Effector CD8-positive, alpha-beta T cell (primary cell): Measurements from ENCODE around the gene ZIC4.

ENCODE experiments used
- DNase-seq: peaks from one replicate; lab custom pipeline; 2025; lab: John Stamatoyannopoulos, UW

ZIC4 gene

GRCh38 chr3:147390589-147391569, 15.5 kb downstream of the ZIC4 start:
- no peak for DNase-seq

- no peak for DNase-seq
These were observed 16.6 kb downstream of the ZIC4 start for GRCh38 chr3:147389717-147390116.

GRCh38 chr3:147388700-147389580, 17.4 kb downstream of the ZIC4 start:
- DNase-seq = no peak

- DNase-seq = no peak
These were observed 18.3 kb downstream of the ZIC4 start for GRCh38 chr3:147387885-147388699.

GRCh38 chr3:147387291-147387884, 19.0 kb downstream of the ZIC4 start:
- no peak for DNase-seq

GRCh38 chr3:147385059-147386012, 21.0 kb downstream of the ZIC4 start:
- no peak for DNase-seq

- no peak for DNase-seq
These were observed 21.9 kb downstream of the ZIC4 start for GRCh38 chr3:147384210-147385058.

- no peak for DNase-seq
These were observed 22.7 kb downstream of the ZIC4 start for GRCh38 chr3:147383617-147384016.

GRCh38 chr3:147381596-147381995, 24.7 kb downstream of the ZIC4 start:
- no peak for DNase-seq

GRCh38 chr3:147380977-147381376, 25.4 kb downstream of the ZIC4 start:
- no peak for DNase-seq

GRCh38 chr3:147380387-147380951, 25.9 kb downstream of the ZIC4 start:
- no peak for DNase-seq

- DNase-seq = no peak
These were observed 26.7 kb downstream of the ZIC4 start for GRCh38 chr3:147379651-147380050.

- DNase-seq = no peak
These were observed 28.7 kb downstream of the ZIC4 start for GRCh38 chr3:147377412-147378367.

- DNase-seq = no peak
These were observed 33.0 kb downstream of the ZIC4 start for GRCh38 chr3:147373301-147373700.

- DNase-seq = no peak
These were observed 33.8 kb downstream of the ZIC4 start for GRCh38 chr3:147372525-147373027.

- no peak for DNase-seq
These were observed 34.5 kb downstream of the ZIC4 start for GRCh38 chr3:147371771-147372340.

GRCh38 chr3:147371140-147371539, 35.2 kb downstream of the ZIC4 start:
- no peak for DNase-seq
